ENCODE results near the gene CAMK1D. TPM values are rescaled to one million over a fixed set of nuclear protein-coding genes. Genes with fewer than 3 reads are reported as not detected.
A peak's percentile ranks its signal among the peaks of the same experiment; 100 is the strongest.

Gene CAMK1D
- total RNA-seq, 2 experiments from 2014 or later: 19.0 to 25.6 TPM

DNA sequence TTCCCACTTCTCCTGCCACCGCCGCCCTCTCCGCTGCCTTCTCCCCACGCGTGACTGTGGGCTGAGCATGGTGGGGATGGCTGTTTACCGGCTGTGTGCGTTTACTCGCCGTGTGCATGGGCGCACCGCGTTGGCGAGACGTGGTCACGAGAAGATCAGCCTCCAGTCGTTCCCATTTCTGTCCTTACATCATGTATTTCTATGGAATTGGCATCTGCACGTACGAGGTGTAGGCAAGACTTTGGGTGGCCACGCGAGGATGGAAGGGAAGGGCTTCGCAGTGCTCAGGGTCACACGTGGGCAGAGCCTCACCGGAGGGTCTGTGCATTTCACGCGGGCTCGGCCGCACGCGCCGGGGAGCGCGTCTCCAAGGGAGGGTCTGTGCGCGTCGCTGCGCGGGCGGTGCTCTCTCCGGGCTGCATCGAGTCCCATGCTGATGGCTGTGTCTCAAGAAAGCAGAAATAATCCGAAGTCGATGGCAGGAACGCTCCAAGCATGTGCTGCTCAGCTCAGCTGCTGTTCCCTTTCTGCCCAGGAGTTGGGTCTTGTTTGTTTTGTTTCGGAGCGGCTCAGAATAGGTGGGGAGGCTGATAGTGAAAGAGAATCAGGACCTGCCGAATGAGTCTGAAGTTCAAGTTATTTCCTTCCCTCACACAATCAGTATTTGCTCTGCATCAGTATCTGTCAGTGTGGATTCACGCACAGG is 973 bp downstream of the CAMK1D start:
- TF ChIP-seq EZH2phosphoT487 (IDR thresholded peaks at IDR 0.05; ENCODE audit: borderline replicate concordance, low read depth, low read length): no peak
- TF ChIP-seq, protein P1, sequence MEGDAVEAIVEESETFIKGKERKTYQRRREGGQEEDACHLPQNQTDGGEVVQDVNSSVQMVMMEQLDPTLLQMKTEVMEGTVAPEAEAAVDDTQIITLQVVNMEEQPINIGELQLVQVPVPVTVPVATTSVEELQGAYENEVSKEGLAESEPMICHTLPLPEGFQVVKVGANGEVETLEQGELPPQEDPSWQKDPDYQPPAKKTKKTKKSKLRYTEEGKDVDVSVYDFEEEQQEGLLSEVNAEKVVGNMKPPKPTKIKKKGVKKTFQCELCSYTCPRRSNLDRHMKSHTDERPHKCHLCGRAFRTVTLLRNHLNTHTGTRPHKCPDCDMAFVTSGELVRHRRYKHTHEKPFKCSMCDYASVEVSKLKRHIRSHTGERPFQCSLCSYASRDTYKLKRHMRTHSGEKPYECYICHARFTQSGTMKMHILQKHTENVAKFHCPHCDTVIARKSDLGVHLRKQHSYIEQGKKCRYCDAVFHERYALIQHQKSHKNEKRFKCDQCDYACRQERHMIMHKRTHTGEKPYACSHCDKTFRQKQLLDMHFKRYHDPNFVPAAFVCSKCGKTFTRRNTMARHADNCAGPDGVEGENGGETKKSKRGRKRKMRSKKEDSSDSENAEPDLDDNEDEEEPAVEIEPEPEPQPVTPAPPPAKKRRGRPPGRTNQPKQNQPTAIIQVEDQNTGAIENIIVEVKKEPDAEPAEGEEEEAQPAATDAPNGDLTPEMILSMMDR (conservative IDR thresholded peaks at IDR 0.05; ENCODE audit: low read length): no peak
- H4K20me1 ChIP-seq (ENCODE audit: insufficient read depth, low read length): peaks cover 15% of the 10 kb centered on the region
- H3K27ac ChIP-seq (ENCODE audit: low read depth, low read length, poor library complexity, severe bottlenecking): peak overlapping the region; percentile 80
- peaks cover 45% of the 10 kb centered on the region for H3K79me2 ChIP-seq (ENCODE audit: insufficient read depth, low read depth, low read length)
- POLR2A ChIA-PET: interaction anchor here (1.0 to 2.6 kb wide), 4 partner anchors 10 to 86 kb away, joined by 3 to 12 read pairs (median 4); no protein-coding TSS in a partner anchor
- H3K4me3 ChIP-seq (ENCODE audit: low read depth, low read length, poor library complexity, severe bottlenecking): peak overlapping the region; percentile 84
- no peaks in the 10 kb centered on the region for H3K9me2 ChIP-seq (ENCODE audit: insufficient read depth, low read length)
- 0 out of 2 replicates have a peak, but pooled peaks cover 4% of the 10 kb centered on the region for H3K36me3 ChIP-seq (ENCODE audit: insufficient read depth, low read length)
- no peaks in the 10 kb centered on the region for H3K9me3 ChIP-seq (ENCODE audit: low read length)
- peak; percentile 57 for DNase-seq (ENCODE audit: low spot score)
- peaks cover 43% of the 10 kb centered on the region for H3K4me1 ChIP-seq (ENCODE audit: insufficient read depth, low read length, poor library complexity, severe bottlenecking)
- H2AFZ ChIP-seq (ENCODE audit: low read length): peak overlapping the region; percentile 56; the same call in 1 of the 2 replicates
- intact Hi-C loops (cut with micrococcal nuclease; ENCODE audit: unreplicated experiment): no loop called here
- H3K4me2 ChIP-seq (ENCODE audit: low read length): peak overlapping the region; percentile 89
- CTCF ChIA-PET (ENCODE audit: unreplicated experiment): interaction anchor here (1.6 kb wide), 1 partner anchor 134 kb away, joined by 6 read pairs; no protein-coding TSS in a partner anchor
- no TSS peak for BruUV-seq (replicated peaks)

GRCh38 chr10:12350925-12351324 is 1.6 kb downstream of the CAMK1D start:
- H2AFZ ChIP-seq (ENCODE audit: low read length): no peak overlapping the region

More at GRCh38 chr10:12350925-12351324, 1.6 kb downstream of the CAMK1D start:
- no peak for TF ChIP-seq EZH2phosphoT487 (IDR thresholded peaks at IDR 0.05; ENCODE audit: borderline replicate concordance, low read depth, low read length)
- TF ChIP-seq, protein P1 (conservative IDR thresholded peaks at IDR 0.05; ENCODE audit: low read length): no peak
- H3K4me2 ChIP-seq (ENCODE audit: low read length): peak overlapping the region; percentile 89
- H4K20me1 ChIP-seq (ENCODE audit: insufficient read depth, low read length): peaks cover 15% of the 10 kb centered on the region
- ChIA-PET POLR2A (interaction anchor here (1.0 to 1.5 kb wide), 2 partner anchors 10 to 26 kb away, joined by 3 to 5 read pairs; no protein-coding TSS in a partner anchor), CTCF (ENCODE audit: unreplicated experiment) (interaction anchor here (1.6 kb wide), 1 partner anchor 133 kb away, joined by 6 read pairs; no protein-coding TSS in a partner anchor)
- no peak for DNase-seq (ENCODE audit: low spot score)
- no peaks in the 10 kb centered on the region for H3K9me3 ChIP-seq (ENCODE audit: low read length)
- peaks cover 49% of the 10 kb centered on the region for H3K79me2 ChIP-seq (ENCODE audit: insufficient read depth, low read depth, low read length)
- H3K36me3 ChIP-seq (ENCODE audit: insufficient read depth, low read length): 0 out of 2 replicates have a peak, but pooled peaks cover 4% of the 10 kb centered on the region
- peaks cover 38% of the 10 kb centered on the region for H3K4me1 ChIP-seq (ENCODE audit: insufficient read depth, low read length, poor library complexity, severe bottlenecking)
- H3K4me3 ChIP-seq (ENCODE audit: low read depth, low read length, poor library complexity, severe bottlenecking): peak overlapping the region; percentile 84
- H3K27ac ChIP-seq (ENCODE audit: low read depth, low read length, poor library complexity, severe bottlenecking): peak overlapping the region; percentile 80
- no TSS peak for BruUV-seq (replicated peaks)
- H3K9me2 ChIP-seq (ENCODE audit: insufficient read depth, low read length): no peaks in the 10 kb centered on the region
- intact Hi-C loops (cut with micrococcal nuclease; ENCODE audit: unreplicated experiment): no loop called here

Data from OCI-LY7 (cell line).